GM12892 (cell line): ENCODE measurements around the gene APOE.
"Not testable (repeated sequence)": the region's sequence is repeated elsewhere in the genome, so short reads cannot be mapped to it uniquely, and the experiment has no call there.

Experiments used
- DNase-seq: peaks from one replicate; pipeline ENCODE4 v3.0.0; 2011; ENCODE audit not compliant: insufficient read length
- FAIRE-seq: peaks from 2 replicates; lab custom pipeline; 2011; peaks lifted over from hg19 to GRCh38; lab: Jason Lieb, UNC
- POLR2A ChIP-seq: IDR thresholded peaks from 2 replicates; pipeline ENCODE4 v1.6.1; 2011; ENCODE audit warnings: low read depth, low read length, control low read depth
- POLR2AphosphoS5 ChIP-seq: IDR thresholded peaks from 2 replicates; pipeline ENCODE4 v1.6.1; 2011; ENCODE audit warnings: low read depth, low read length, control low read depth
- TAF1 ChIP-seq: IDR thresholded peaks from 2 replicates; pipeline ENCODE4 v1.6.1; 2011; ENCODE audit warnings: low read depth, mild to moderate bottlenecking, control low read depth, low read length, borderline replicate concordance

APOE gene

GRCh38 chr19:44925114-44925891 lies 19.7 kb downstream of the APOE start:
- DNase-seq (no peak), FAIRE-seq (no peak)
- no peak for TF ChIP-seq TAF1
- TF ChIP-seq POLR2AphosphoS5, result no peak
- TF ChIP-seq POLR2A, result no peak

GRCh38 chr19:44926245-44927077 lies 20.9 kb downstream of the APOE start:
- not testable (repeated sequence) for DNase-seq, FAIRE-seq

GRCh38 chr19:44927746-44928145 lies 22.1 kb downstream of the APOE start:
- TF ChIP-seq TAF1 (no peak), POLR2A (no peak), POLR2AphosphoS5 (no peak)
- DNase-seq (no peak), FAIRE-seq (no peak)

- no peak for TF ChIP-seq POLR2AphosphoS5
- no peak for DNase-seq
- FAIRE-seq, result no peak
Measured at GRCh38 chr19:44930088-44930487, 24.5 kb downstream of the APOE start.

GRCh38 chr19:44931541-44931940 lies 25.9 kb downstream of the APOE start:
- TF ChIP-seq POLR2A, result no peak
- no peak for TF ChIP-seq TAF1
- no peak for TF ChIP-seq POLR2AphosphoS5
- DNase-seq (no peak), FAIRE-seq (no peak)

GRCh38 chr19:44939668-44940067 lies 34.1 kb downstream of the APOE start:
- no peak for FAIRE-seq
- no peak for TF ChIP-seq POLR2A
- TF ChIP-seq POLR2AphosphoS5, result no peak
- no peak for TF ChIP-seq TAF1
- DNase-seq, result no peak

- DNase-seq (no peak), FAIRE-seq (no peak)
- no peak for TF ChIP-seq POLR2A
- no peak for TF ChIP-seq TAF1
- no peak for TF ChIP-seq POLR2AphosphoS5
Measured at GRCh38 chr19:44942067-44942571, 36.5 kb downstream of the APOE start, which contains the start of gene APOC4. APOC4 (plus strand) TSS chr19:44942237; CDS start chr19:44942278, 41 bp downstream.

GRCh38 chr19:44943801-44944249 lies 38.2 kb downstream of the APOE start:
- FAIRE-seq (peak; percentile 24), DNase-seq (peak; percentile 82)
- TF ChIP-seq POLR2A, result peak; percentile 52; the same call in 1 of the 2 replicates
- no peak for TF ChIP-seq TAF1
- 0 out of 2 replicates have a peak, but pooled peaks have one; percentile 29 for TF ChIP-seq POLR2AphosphoS5

GRCh38 chr19:44947041-44947581 lies 41.5 kb downstream of the APOE start:
- DNase-seq (no peak), FAIRE-seq (no peak)
- TF ChIP-seq TAF1, result no peak
- no peak for TF ChIP-seq POLR2AphosphoS5
- TF ChIP-seq POLR2A, result no peak

- FAIRE-seq, result no peak
- DNase-seq, result no peak
- TF ChIP-seq POLR2A, result no peak
- no peak for TF ChIP-seq TAF1
- no peak for TF ChIP-seq POLR2AphosphoS5
Measured at GRCh38 chr19:44948237-44948636, 42.6 kb downstream of the APOE start.

GRCh38 chr19:44948763-44949374 lies 43.3 kb downstream of the APOE start:
- no peak for DNase-seq
- no peak for FAIRE-seq
- TF ChIP-seq TAF1 (no peak), POLR2AphosphoS5 (no peak), POLR2A (no peak)
